ENCODE results near the gene EIF3F. TPM values are rescaled to one million over a fixed set of nuclear protein-coding genes. Genes with fewer than 3 reads are reported as not detected.
"Not testable (repeated sequence)": the region's sequence is repeated elsewhere in the genome, so short reads cannot be mapped to it uniquely, and the experiment has no call there.

Gene EIF3F
- total RNA-seq, 1 experiment from 2014 or later, result 293 TPM

GRCh38 chr11:7987560-7987883 lies 385 bp downstream of the EIF3F start:
- DNase-seq (ENCODE audit: low spot score), result not testable (repeated sequence)

GRCh38 chr11:7994581-7995278 lies 7.6 kb downstream of the EIF3F start:
- no peak for DNase-seq (ENCODE audit: low spot score)

- DNase-seq (ENCODE audit: low spot score), result no peak
Observed at GRCh38 chr11:7999795-8000194, 12.7 kb downstream of the EIF3F start.

- no peak for DNase-seq (ENCODE audit: low spot score)
Observed at GRCh38 chr11:8000390-8000789, 13.3 kb downstream of the EIF3F start.

- DNase-seq (ENCODE audit: low spot score), result no peak
Observed at GRCh38 chr11:8002676-8003075, 15.5 kb downstream of the EIF3F start.

GRCh38 chr11:8003187-8003586 lies 16.1 kb downstream of the EIF3F start:
- no peak for DNase-seq (ENCODE audit: low spot score)

GRCh38 chr11:8004008-8004407 lies 16.9 kb downstream of the EIF3F start:
- no peak for DNase-seq (ENCODE audit: low spot score)

- DNase-seq (ENCODE audit: low spot score), result no peak
Observed at GRCh38 chr11:8005556-8005955, 18.4 kb downstream of the EIF3F start.

GRCh38 chr11:8006349-8006977 lies 19.3 kb downstream of the EIF3F start:
- DNase-seq (ENCODE audit: low spot score), result peak; percentile 78

GRCh38 chr11:8008212-8008611 lies 21.1 kb downstream of the EIF3F start:
- DNase-seq (ENCODE audit: low spot score), result no peak

GRCh38 chr11:8009856-8010255 lies 22.7 kb downstream of the EIF3F start:
- DNase-seq (ENCODE audit: low spot score), result no peak

- DNase-seq (ENCODE audit: low spot score), result no peak
Observed at GRCh38 chr11:8011371-8011770, 24.2 kb downstream of the EIF3F start.

GRCh38 chr11:8011981-8012444 lies 24.9 kb downstream of the EIF3F start:
- DNase-seq (ENCODE audit: low spot score), result peak; percentile 97

- DNase-seq (ENCODE audit: low spot score), result no peak
Observed at GRCh38 chr11:8013833-8014232, 26.7 kb downstream of the EIF3F start.

- no peak for DNase-seq (ENCODE audit: low spot score)
Observed at GRCh38 chr11:8015753-8016239, 28.7 kb downstream of the EIF3F start.

- no peak for DNase-seq (ENCODE audit: low spot score)
Observed at GRCh38 chr11:8016440-8016839, 29.3 kb downstream of the EIF3F start.

GRCh38 chr11:8017071-8017470 lies 29.9 kb downstream of the EIF3F start:
- no peak for DNase-seq (ENCODE audit: low spot score)

- DNase-seq (ENCODE audit: low spot score), result no peak
Observed at GRCh38 chr11:8017894-8018483, 30.9 kb downstream of the EIF3F start.

- no peak for DNase-seq (ENCODE audit: low spot score)
Observed at GRCh38 chr11:8018484-8019313, 31.6 kb downstream of the EIF3F start.

GRCh38 chr11:8019314-8020243 lies 32.4 kb downstream of the EIF3F start:
- DNase-seq (ENCODE audit: low spot score), result no peak

- DNase-seq (ENCODE audit: low spot score), result no peak
Observed at GRCh38 chr11:8020244-8020597, 33.1 kb downstream of the EIF3F start.

Measured in A172 (cell line).